ENCODE results near the gene SAMD8. TPM values are rescaled to one million over a fixed set of nuclear protein-coding genes. Genes with fewer than 3 reads are reported as not detected.
"Not testable (repeated sequence)": the region's sequence is repeated elsewhere in the genome, so short reads cannot be mapped to it uniquely, and the experiment has no call there.

SAMD8 gene
- total RNA-seq, 1 experiment from 2014 or later = 32.0 TPM

DNA sequence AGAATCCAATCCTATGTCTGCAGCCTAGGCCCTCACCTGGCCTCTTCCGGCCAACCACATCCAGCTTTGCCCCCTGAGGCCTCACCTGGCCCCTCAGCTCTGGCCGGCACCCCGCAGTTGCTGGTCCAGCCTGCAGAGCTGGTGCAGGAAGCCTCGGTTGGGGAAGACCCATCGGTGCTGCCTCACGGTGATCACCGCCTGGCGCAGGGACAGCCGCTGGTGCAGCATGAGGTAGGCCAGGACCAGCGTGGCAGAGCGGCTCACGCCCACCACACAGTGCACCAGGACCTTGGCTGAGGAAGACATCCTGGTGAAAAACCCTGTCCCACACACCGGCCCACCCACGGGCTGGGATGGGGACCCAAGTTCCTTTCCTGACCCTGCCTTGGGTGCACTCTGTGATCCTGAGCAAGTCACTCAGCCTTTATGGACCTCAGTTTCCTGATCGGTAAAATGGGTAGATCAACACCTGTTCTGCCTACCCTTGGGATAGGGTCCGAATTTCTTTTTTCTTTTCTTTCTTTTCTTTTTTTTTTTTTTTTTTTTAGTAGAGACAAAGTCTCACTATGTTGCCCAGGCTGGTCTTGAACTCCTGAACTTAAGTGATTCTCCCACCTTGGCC is 5.8 kb upstream of the SAMD8 start:
- no peak overlapping the region for H3K27ac ChIP-seq (ENCODE audit: low read length)
- no peaks in the 10 kb centered on the region for H3K27me3 ChIP-seq (ENCODE audit: control insufficient read depth, insufficient read depth, low read length)
- ChIA-PET CTCF (no interaction called here), POLR2A (interaction anchor here (0.7 kb wide), 1 partner anchor 74 kb away, joined by 3 read pairs; no protein-coding TSS in a partner anchor)
- H3K36me3 ChIP-seq (ENCODE audit: control insufficient read depth, insufficient read depth, low read length) = no peaks in the 10 kb centered on the region
- ATAC-seq = no peak
- no peaks in the 10 kb centered on the region for H3K9me3 ChIP-seq (ENCODE audit: control insufficient read depth, insufficient read depth, low read depth, low read length)
- BruUV-seq (replicated peaks) = no TSS peak
- peaks cover under 1% of the 10 kb centered on the region; the same call in 1 of the 2 replicates for H3K4me1 ChIP-seq (ENCODE audit: control insufficient read depth, insufficient read depth, low read length)
- no peak overlapping the region for H3K4me3 ChIP-seq (ENCODE audit: low read depth in 2 of 2, low read length in 2 of 2)
- DNase-seq (ENCODE audit: low read depth, low spot score) = no peak
- intact Hi-C loops (cut with micrococcal nuclease; ENCODE audit: unreplicated experiment) (no loop called here), in situ Hi-C loops (cut with HindIII; ENCODE audit: low pct_unique_long_range_greater_than_20kb, low sequenced_read_pairs) (no loop called here)
- no peak for TF ChIP-seq REST (IDR thresholded peaks at IDR 0.05; ENCODE audit: insufficient read depth in 1 of 2, low read depth in 2 of 2, low read length in 1 of 2)
- no peak for TF ChIP-seq SIN3A (IDR thresholded peaks at IDR 0.05; ENCODE audit: borderline replicate concordance, insufficient read depth, low read depth, low read length)
- TF ChIP-seq TCF7L2 (IDR thresholded peaks at IDR 0.05; ENCODE audit: low read depth, low read length) = no peak
- TF ChIP-seq, protein P1, sequence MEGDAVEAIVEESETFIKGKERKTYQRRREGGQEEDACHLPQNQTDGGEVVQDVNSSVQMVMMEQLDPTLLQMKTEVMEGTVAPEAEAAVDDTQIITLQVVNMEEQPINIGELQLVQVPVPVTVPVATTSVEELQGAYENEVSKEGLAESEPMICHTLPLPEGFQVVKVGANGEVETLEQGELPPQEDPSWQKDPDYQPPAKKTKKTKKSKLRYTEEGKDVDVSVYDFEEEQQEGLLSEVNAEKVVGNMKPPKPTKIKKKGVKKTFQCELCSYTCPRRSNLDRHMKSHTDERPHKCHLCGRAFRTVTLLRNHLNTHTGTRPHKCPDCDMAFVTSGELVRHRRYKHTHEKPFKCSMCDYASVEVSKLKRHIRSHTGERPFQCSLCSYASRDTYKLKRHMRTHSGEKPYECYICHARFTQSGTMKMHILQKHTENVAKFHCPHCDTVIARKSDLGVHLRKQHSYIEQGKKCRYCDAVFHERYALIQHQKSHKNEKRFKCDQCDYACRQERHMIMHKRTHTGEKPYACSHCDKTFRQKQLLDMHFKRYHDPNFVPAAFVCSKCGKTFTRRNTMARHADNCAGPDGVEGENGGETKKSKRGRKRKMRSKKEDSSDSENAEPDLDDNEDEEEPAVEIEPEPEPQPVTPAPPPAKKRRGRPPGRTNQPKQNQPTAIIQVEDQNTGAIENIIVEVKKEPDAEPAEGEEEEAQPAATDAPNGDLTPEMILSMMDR (IDR thresholded peaks at IDR 0.05) = no peak
- no peak for TF ChIP-seq POLR2AphosphoS5 (IDR thresholded peaks at IDR 0.05; ENCODE audit: low read depth, low read length)

DNA sequence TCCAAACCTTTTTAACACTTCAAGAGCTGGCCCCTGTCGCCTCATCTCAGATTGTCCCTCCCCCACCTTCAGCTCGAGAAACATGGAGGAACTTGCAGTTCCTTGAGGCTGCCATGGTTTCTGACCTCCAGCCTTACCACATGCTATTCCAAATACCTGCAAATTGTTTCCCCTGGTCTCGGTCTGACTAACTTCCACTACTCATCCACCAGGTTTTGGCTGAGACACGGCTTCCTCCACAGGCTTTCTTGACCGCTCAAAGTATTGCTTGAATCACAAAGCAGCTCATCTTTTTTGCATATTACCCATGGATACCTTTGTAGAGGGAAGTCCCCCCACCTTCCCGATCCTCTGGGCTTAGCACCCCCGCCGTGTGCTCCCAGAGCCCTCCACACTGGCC is 5.2 kb upstream of the SAMD8 start:
- no peak overlapping the region for H3K4me3 ChIP-seq (ENCODE audit: low read depth in 2 of 2, low read length in 2 of 2)
- intact Hi-C loops (cut with micrococcal nuclease; ENCODE audit: unreplicated experiment) = no loop called here
- no peak for ATAC-seq
- H3K27me3 ChIP-seq (ENCODE audit: control insufficient read depth, insufficient read depth, low read length) = no peaks in the 10 kb centered on the region
- in situ Hi-C loops (cut with HindIII; ENCODE audit: low pct_unique_long_range_greater_than_20kb, low sequenced_read_pairs) = no loop called here
- TF ChIP-seq REST (IDR thresholded peaks at IDR 0.05; ENCODE audit: insufficient read depth in 1 of 2, low read depth in 2 of 2, low read length in 1 of 2) = no peak
- no peak for TF ChIP-seq TCF7L2 (IDR thresholded peaks at IDR 0.05; ENCODE audit: low read depth, low read length)
- TF ChIP-seq, protein P1 (IDR thresholded peaks at IDR 0.05) = no peak
- no peak for TF ChIP-seq SIN3A (IDR thresholded peaks at IDR 0.05; ENCODE audit: borderline replicate concordance, insufficient read depth, low read depth, low read length)
- no peak for TF ChIP-seq POLR2AphosphoS5 (IDR thresholded peaks at IDR 0.05; ENCODE audit: low read depth, low read length)
- H3K27ac ChIP-seq (ENCODE audit: low read length) = no peak overlapping the region
- H3K4me1 ChIP-seq (ENCODE audit: control insufficient read depth, insufficient read depth, low read length) = no peaks in the 10 kb centered on the region
- POLR2A ChIA-PET = interaction anchor here (0.7 kb wide), 1 partner anchor 75 kb away, joined by 3 read pairs; no protein-coding TSS in a partner anchor
- BruUV-seq (replicated peaks) = no TSS peak
- H3K9me3 ChIP-seq (ENCODE audit: control insufficient read depth, insufficient read depth, low read depth, low read length) = no peaks in the 10 kb centered on the region
- CTCF ChIA-PET = no interaction called here
- no peak for DNase-seq (ENCODE audit: low read depth, low spot score)
- no peaks in the 10 kb centered on the region for H3K36me3 ChIP-seq (ENCODE audit: control insufficient read depth, insufficient read depth, low read length)

GRCh38 chr10:75106891-75107290 is 4.6 kb upstream of the SAMD8 start:
- H3K9me3 ChIP-seq (ENCODE audit: control insufficient read depth, insufficient read depth, low read depth, low read length); in situ Hi-C loops (cut with HindIII; ENCODE audit: low pct_unique_long_range_greater_than_20kb, low sequenced_read_pairs); H3K36me3 ChIP-seq (ENCODE audit: control insufficient read depth, insufficient read depth, low read length); DNase-seq (ENCODE audit: low read depth, low spot score); H3K27me3 ChIP-seq (ENCODE audit: control insufficient read depth, insufficient read depth, low read length); H3K27ac ChIP-seq (ENCODE audit: low read length); H3K4me1 ChIP-seq (ENCODE audit: control insufficient read depth, insufficient read depth, low read length); intact Hi-C loops (cut with micrococcal nuclease; ENCODE audit: unreplicated experiment); H3K4me3 ChIP-seq (ENCODE audit: low read depth in 2 of 2, low read length in 2 of 2); BruUV-seq (replicated peaks); ATAC-seq: not testable (repeated sequence)
- POLR2A ChIA-PET = interaction anchor here (0.6 kb wide), 1 partner anchor 242 kb away, joined by 3 read pairs; no protein-coding TSS in a partner anchor
- CTCF ChIA-PET = interaction anchor here (0.6 kb wide), 1 partner anchor 842 kb away, joined by 5 read pairs; no protein-coding TSS in a partner anchor

Data from Panc1 (cell line).